Astrocyte (in vitro differentiated cells and primary cell): ENCODE results near the gene ATP5F1B.

Experiments
- CTCF ChIP-seq: IDR thresholded peaks from 2 replicates; pipeline ENCODE4 v1.5.1; 2011; ENCODE audit warnings: low read depth, mild to moderate bottlenecking, inconsistent platforms, low read length, moderate library complexity; ENCODE audit not compliant: insufficient read depth
- EZH2 ChIP-seq: IDR thresholded peaks from 2 replicates; pipeline ENCODE4 v1.6.1; 2012; ENCODE audit warnings: mild to moderate bottlenecking, low read length, inconsistent platforms; ENCODE audit not compliant: insufficient read depth

- TF ChIP-seq EZH2 (no peak), CTCF (no peak)
Measured at GRCh38 chr12:56678852-56679251, 33.1 kb upstream of the ATP5F1B start.
